A549 (cell line): ENCODE measurements around the gene CHRD. TPM values are rescaled to one million over a fixed set of nuclear protein-coding genes. Genes with fewer than 3 reads are reported as not detected.
A peak's percentile ranks its signal among the peaks of the same experiment; 100 is the strongest.

ENCODE experiments used
- ATAC-seq, 2 experiments: fragments of 200-7000 bp in 1 of 2; fragments of >200 bp in 1 of 2; cut with Nextera tagmentation in 1 of 2; cut with Tn5 transposase in 1 of 2; 3 replicates each; pipeline versions ENCODE4 v1.8.0 to v1.9.1; 2018 to 2020; ENCODE audit warnings: mild to moderate bottlenecking in 1 of 2, moderate library complexity in 1 of 2
- CTCF ChIA-PET: fragments of 300-600 bp; sonication (Branson Sonifier 250); formaldehyde crosslinking; extraction: SDS; loops from one replicate; lab custom pipeline; 2021; ENCODE audit warnings: antibody characterized with exemption, inconsistent platforms; lab: Yijun Ruan, JAX
- POLR2A ChIA-PET: fragments of 350-600 bp; formaldehyde crosslinking; extraction: SDS; loops from one replicate; lab custom pipeline; 2021; ENCODE audit warnings: antibody characterized with exemption, inconsistent platforms; lab: Yijun Ruan, JAX
- DNase-seq, 2 experiments: peaks; one replicate each; pipeline versions ENCODE4 v3.0.0 to v3.0.0-alpha.2; 2011 to 2016; ENCODE audit warnings: low read depth in 1 of 2, low spot score in 1 of 2
- FAIRE-seq: peaks from 2 replicates; lab custom pipeline; 2011; peaks lifted over from hg19 to GRCh38; lab: Jason Lieb, UNC
- H3K27ac ChIP-seq, 2 experiments: fragments of >200 bp; sonication (Bioruptor Twin); formaldehyde crosslinking; 3 replicates each; pipeline ENCODE4 v1.5.1; 2016 to 2017
- H3K4me1 ChIP-seq: fragments of >200 bp; sonication (Bioruptor Twin); formaldehyde crosslinking; 3 replicates; pipeline ENCODE4 v1.6.1; 2016
- H3K4me2 ChIP-seq: fragments of >200 bp; sonication (Bioruptor Twin); formaldehyde crosslinking; 3 replicates; pipeline ENCODE4 v1.6.1; 2016
- H3K4me3 ChIP-seq: fragments of >200 bp; sonication (Bioruptor Twin); formaldehyde crosslinking; 3 replicates; pipeline ENCODE4 v1.5.1; 2016
- H3K9me3 ChIP-seq: fragments of >200 bp; sonication (Bioruptor Twin); formaldehyde crosslinking; 3 replicates; pipeline ENCODE4 v1.6.1; 2016
- BCL3 ChIP-seq: fragments of >200 bp; sonication (Bioruptor Twin); formaldehyde crosslinking; IDR thresholded peaks from 3 replicates; pipeline ENCODE4 v1.6.1; 2016
- BHLHE40 ChIP-seq: IDR thresholded peaks from 2 replicates; pipeline ENCODE4 v1.6.1; 2012; ENCODE audit warnings: low read depth, low read length, inconsistent platforms
- CBX2 ChIP-seq: fragments of 200-600 bp; sonication (generic); IDR thresholded peaks from 2 replicates; pipeline ENCODE4 v1.6.1; 2016; ENCODE audit warnings: low read depth, mild to moderate bottlenecking, borderline replicate concordance
- CEBPB ChIP-seq, 2 experiments: fragments of >200 bp in 1 of 2; sonication (Bioruptor Twin) in 1 of 2; formaldehyde crosslinking in 1 of 2; IDR thresholded peaks; 2 replicates each; pipeline ENCODE4 v1.6.1; 2012 to 2016
- E2F6 ChIP-seq: IDR thresholded peaks from 2 replicates; pipeline ENCODE4 v1.6.1; 2012; ENCODE audit warnings: low read depth, borderline replicate concordance
- FOSB ChIP-seq: fragments of 250-450 bp; sonication (Bioruptor Pico); IDR thresholded peaks from 2 replicates; pipeline ENCODE4 v1.5.0; 2020; ENCODE audit warnings: mild to moderate bottlenecking, moderate library complexity
- HEYL ChIP-seq: fragments of 250-450 bp; sonication (Bioruptor Pico); IDR thresholded peaks from 2 replicates; pipeline ENCODE4 v1.8.0; 2021; ENCODE audit warnings: mild to moderate bottlenecking, moderate library complexity
- HOXA7 ChIP-seq: fragments of 250-450 bp; sonication (Bioruptor Pico); IDR thresholded peaks from 2 replicates; pipeline ENCODE4 v1.5.0; 2020; ENCODE audit warnings: mild to moderate bottlenecking, moderate library complexity
- HOXB5 ChIP-seq: fragments of 250-450 bp; sonication (Bioruptor Pico); IDR thresholded peaks from 2 replicates; pipeline ENCODE4 v1.5.0; 2020; ENCODE audit warnings: mild to moderate bottlenecking, moderate library complexity
- JUN ChIP-seq, 2 experiments: fragments of >200 bp; sonication (Bioruptor Twin); formaldehyde crosslinking; IDR thresholded peaks; 2 replicates in 1 of 2; 3 replicates in 1 of 2; pipeline ENCODE4 v1.6.1; 2016 to 2017
- JUNB ChIP-seq: fragments of >200 bp; sonication (Bioruptor Twin); formaldehyde crosslinking; IDR thresholded peaks from 2 replicates; pipeline ENCODE4 v1.6.1; 2016
- KDM5A ChIP-seq: fragments of 200-600 bp; sonication (generic); IDR thresholded peaks from 2 replicates; pipeline ENCODE4 v1.6.1; 2016; ENCODE audit warnings: antibody characterized with exemption, mild to moderate bottlenecking
- MAX ChIP-seq: IDR thresholded peaks from 2 replicates; pipeline ENCODE4 v1.6.1; 2012
- MYC ChIP-seq: IDR thresholded peaks from 2 replicates; pipeline ENCODE4 v1.6.1; 2012; ENCODE audit warnings: mild to moderate bottlenecking, inconsistent platforms, low read length, improper control_type of control experiment, borderline replicate concordance
- NR3C1 ChIP-seq: fragments of >200 bp; sonication (Bioruptor Twin); formaldehyde crosslinking; IDR thresholded peaks from 3 replicates; pipeline ENCODE4 v1.6.1; 2017
- PBX3 ChIP-seq: IDR thresholded peaks from 2 replicates; pipeline ENCODE4 v1.6.1; 2012
- PHF8 ChIP-seq: fragments of 200-600 bp; sonication (generic); IDR thresholded peaks from 2 replicates; pipeline ENCODE4 v1.6.1; 2016; ENCODE audit warnings: low read depth, mild to moderate bottlenecking, antibody characterized with exemption, moderate library complexity, borderline replicate concordance
- POLR2A ChIP-seq: IDR thresholded peaks from 2 replicates; pipeline ENCODE4 v1.6.1; 2012; ENCODE audit warnings: mild to moderate bottlenecking, low read length
- POLR2AphosphoS2 ChIP-seq: conservative IDR thresholded peaks from 2 replicates; pipeline ENCODE4 v1.6.1; 2012; ENCODE audit warnings: low read length, improper control_type of control experiment, inconsistent platforms
- SMC3 ChIP-seq: fragments of >200 bp; sonication (Bioruptor Twin); formaldehyde crosslinking; IDR thresholded peaks from 3 replicates; pipeline ENCODE4 v1.6.1; 2018; ENCODE audit warnings: inconsistent platforms
- ZC3H11A ChIP-seq: fragments of 450-650 bp; IDR thresholded peaks from 2 replicates; pipeline ENCODE4 v1.6.1; 2014; ENCODE audit warnings: antibody characterized with exemption, mild to moderate bottlenecking
- WGBS: methylation state at CpG from one replicate; pipeline ENCODE4 v1.1.6; 2017; ENCODE audit errors: missing lambda C conversion rate; 5-methylcytosine and 5-hydroxymethylcytosine counted together
- polyA plus RNA-seq, 4 experiments: library from polyadenylated mRNA; depleted of rRNA in 3 of 4; stranded (reverse); fragments of >200 nt; fragmentation: RNase III in 1 of 4; extraction: RNeasy Plus Mini Kit Qiagen cat#74134 plus additional on column Dnase treatment in 1 of 4; gene quantifications; 2 replicates in 3 of 4; 3 replicates in 1 of 4; pipeline ENCODE4 v1.2.3, GENCODE V29; 2011 to 2017

The CHRD gene
- polyA plus RNA-seq, 2 of the 4 experiments (the other 2 are of a cell fraction): 0.13 to 0.19 TPM

- Histone ChIP-seq H3K9me3 (no peaks in the 10 kb centered on the region), H3K4me1 (peaks cover 54% of the 10 kb centered on the region; the same call in 2 of the 3 replicates), H3K27ac (peak overlapping the region in 1 of 2 experiments; percentile 97; a peak in 3 of 6 replicates), H3K4me3 (no peak overlapping the region), H3K4me2 (peak overlapping the region; percentile 96)
- DNase-seq (peak; percentile 15 to 38), ATAC-seq (peak; percentile 33 to 45), FAIRE-seq (no peak)
- POLR2A ChIA-PET: no interaction called here
- CTCF ChIA-PET: interaction anchor here (0.7 to 0.9 kb wide), 2 partner anchors 9 to 26 kb away, joined by 3 read pairs; partner anchors contain the start of genes CLCN2 and POLR2H
- WGBS: 70% methylated on average over 4 of the region's 4 CpGs
- TF ChIP-seq E2F6 (no peak), NR3C1 (no peak), JUNB (no peak), CEBPB (IDR thresholded peaks at IDR 0.05) (no peak), CBX2 (no peak)
These were observed 44.6 kb upstream of the CHRD start for GRCh38 chr3:184335291-184335660.

GRCh38 chr3:184335661-184336546, 44.0 kb upstream of the CHRD start:
- CTCF ChIA-PET: interaction anchor here (0.7 to 0.9 kb wide), 2 partner anchors 10 to 26 kb away, joined by 3 read pairs; partner anchors contain the start of genes CLCN2 and POLR2H
- WGBS: 11% methylated on average over 17 of the region's 77 CpGs
- FAIRE-seq: no peak

More at GRCh38 chr3:184335661-184336546, 44.0 kb upstream of the CHRD start:
- peak; percentile 58 to 73 for ATAC-seq
- no peaks in the 10 kb centered on the region for H3K9me3 ChIP-seq
- peak overlapping the region; percentile 94 to 97 for H3K27ac ChIP-seq
- peak; percentile 60; the same call in 1 of the 2 replicates for TF ChIP-seq HOXA7 (CRISPR knock-in tag)
- peak; percentile 20 for TF ChIP-seq MAX
- peak; percentile 40; the same call in 1 of the 2 replicates for TF ChIP-seq PHF8
- no peak for TF ChIP-seq HEYL (CRISPR knock-in tag)
- 0 out of 2 replicates have a peak, but pooled peaks have one; percentile 20 for TF ChIP-seq MYC
- TF ChIP-seq SMC3: no peak
- peak in 1 of 2 experiments; percentile 81; a peak in 3 of 5 replicates for TF ChIP-seq JUN (IDR thresholded peaks at IDR 0.05)
- TF ChIP-seq BCL3: peak; percentile 24; the same call in 1 of the 3 replicates
- peak; percentile 32; the same call in 1 of the 2 replicates for TF ChIP-seq HOXB5 (CRISPR knock-in tag)
- TF ChIP-seq POLR2A: peak; percentile 24; the same call in 1 of the 2 replicates
- peak; percentile 84 for TF ChIP-seq PBX3
- no peak for TF ChIP-seq BHLHE40
- TF ChIP-seq FOSB (CRISPR knock-in tag): peak; percentile 78
- peak; percentile 94 for TF ChIP-seq POLR2AphosphoS2
- no peak for TF ChIP-seq KDM5A
- no peak for TF ChIP-seq ZC3H11A
- peak overlapping the region; percentile 91 for H3K4me3 ChIP-seq
- H3K4me2 ChIP-seq: peak overlapping the region; percentile 96
- peaks cover 52% of the 10 kb centered on the region; the same call in 2 of the 3 replicates for H3K4me1 ChIP-seq
- POLR2A ChIA-PET: no interaction called here
- DNase-seq: peak; percentile 50 to 82
